ENCODE data around the gene TIAM2. TPM values are rescaled to one million over a fixed set of nuclear protein-coding genes. Genes with fewer than 3 reads are reported as not detected.
"Not testable (repeated sequence)": the region's sequence is repeated elsewhere in the genome, so short reads cannot be mapped to it uniquely, and the experiment has no call there.

Gene TIAM2
- total RNA-seq, 2 donors from 2014 or later: 8.9 to 9.3 TPM

GRCh38 chr6:155079985-155080452, 84.9 kb downstream of the TIAM2 start:
- DNase-seq: no peak
- intact Hi-C loops (cut with DNase I): no loop called here
- ATAC-seq: peak in 1 of 2 donors; percentile 50

GRCh38 chr6:155080881-155081845, 86.0 kb downstream of the TIAM2 start:
- intact Hi-C loops (cut with DNase I): no loop called here
- no peak for ATAC-seq
- no peak for DNase-seq

GRCh38 chr6:155084431-155085123, 89.5 kb downstream of the TIAM2 start:
- intact Hi-C loops (cut with DNase I): no loop called here
- peak in 1 of 2 donors; percentile 34 for ATAC-seq
- no peak for DNase-seq

- intact Hi-C loops (cut with DNase I): no loop called here
- ATAC-seq (peak in 1 of 2 donors; percentile 85), DNase-seq (no peak)
These were observed 90.6 kb downstream of the TIAM2 start for GRCh38 chr6:155085582-155086257.

GRCh38 chr6:155088856-155089255, 93.7 kb downstream of the TIAM2 start:
- DNase-seq (no peak), ATAC-seq (no peak)
- intact Hi-C loops (cut with DNase I): no loop called here

- ATAC-seq: no peak
- no peak for DNase-seq
- intact Hi-C loops (cut with DNase I): no loop called here
These were observed 94.6 kb downstream of the TIAM2 start for GRCh38 chr6:155089746-155090145.

- intact Hi-C loops (cut with DNase I): no loop called here
- DNase-seq (no peak), ATAC-seq (no peak)
These were observed 95.1 kb downstream of the TIAM2 start for GRCh38 chr6:155090166-155090565.

GRCh38 chr6:155091756-155092155, 96.6 kb downstream of the TIAM2 start:
- ATAC-seq: no peak
- intact Hi-C loops (cut with DNase I): no loop called here
- no peak for DNase-seq

GRCh38 chr6:155093430-155093829, 98.3 kb downstream of the TIAM2 start:
- no peak for DNase-seq
- intact Hi-C loops (cut with DNase I): no loop called here
- no peak for ATAC-seq

- intact Hi-C loops (cut with DNase I): no loop called here
- ATAC-seq (peak in 1 of 2 donors; percentile 68), DNase-seq (peak; percentile 56)
These were observed 105.0 kb downstream of the TIAM2 start for GRCh38 chr6:155100087-155100486.

GRCh38 chr6:155100591-155100990, 105.5 kb downstream of the TIAM2 start:
- intact Hi-C loops (cut with DNase I): no loop called here
- DNase-seq: no peak
- no peak for ATAC-seq

GRCh38 chr6:155103083-155103645, 108.0 kb downstream of the TIAM2 start:
- ATAC-seq; DNase-seq; intact Hi-C loops (cut with DNase I): not testable (repeated sequence)

- DNase-seq: no peak
- no peak for ATAC-seq
These were observed 108.8 kb downstream of the TIAM2 start for GRCh38 chr6:155103816-155104366.

GRCh38 chr6:155106456-155107115, 111.5 kb downstream of the TIAM2 start:
- intact Hi-C loops (cut with DNase I): no loop called here
- ATAC-seq (peak; percentile 67 to 74), DNase-seq (no peak)

More at GRCh38 chr6:155103816-155104366, 108.8 kb downstream of the TIAM2 start:
- intact Hi-C loops (cut with DNase I): no loop called here

GRCh38 chr6:155107432-155108069, 112.4 kb downstream of the TIAM2 start:
- DNase-seq (no peak), ATAC-seq (peak in 1 of 2 donors; percentile 36)
- intact Hi-C loops (cut with DNase I): no loop called here

- ATAC-seq (no peak), DNase-seq (no peak)
- intact Hi-C loops (cut with DNase I): no loop called here
These were observed 113.1 kb downstream of the TIAM2 start for GRCh38 chr6:155108070-155108820.

GRCh38 chr6:155110721-155111120, 115.6 kb downstream of the TIAM2 start:
- intact Hi-C loops (cut with DNase I): no loop called here
- DNase-seq (no peak), ATAC-seq (peak in 1 of 2 donors; percentile 43)
